HG03108 (cell line): ENCODE measurements around the gene CACNA1C.

Experiments used
- ATAC-seq: cut with Tn5 transposase; IDR thresholded peaks from one replicate; pipeline ENCODE4 v1.9.1; 2021; ENCODE audit warnings: moderate library complexity; ENCODE audit not compliant: unreplicated experiment

CACNA1C gene

GRCh38 chr12:2229661-2230539 is 177.1 kb downstream of the CACNA1C start:
- ATAC-seq, result no peak

GRCh38 chr12:2231011-2231595 is 178.3 kb downstream of the CACNA1C start:
- no peak for ATAC-seq

- no peak for ATAC-seq
Observed at GRCh38 chr12:2231956-2232355, 179.2 kb downstream of the CACNA1C start.

- ATAC-seq, result no peak
Observed at GRCh38 chr12:2233034-2233433, 180.2 kb downstream of the CACNA1C start.

- no peak for ATAC-seq
Observed at GRCh38 chr12:2234091-2234490, 181.3 kb downstream of the CACNA1C start.

- ATAC-seq, result no peak
Observed at GRCh38 chr12:2234646-2235350, 182.0 kb downstream of the CACNA1C start.

- ATAC-seq, result no peak
Observed at GRCh38 chr12:2236506-2237294, 183.9 kb downstream of the CACNA1C start.

- ATAC-seq, result no peak
Observed at GRCh38 chr12:2238111-2238510, 185.3 kb downstream of the CACNA1C start.

- ATAC-seq, result no peak
Observed at GRCh38 chr12:2239381-2239871, 186.6 kb downstream of the CACNA1C start.

- no peak for ATAC-seq
Observed at GRCh38 chr12:2240390-2240789, 187.6 kb downstream of the CACNA1C start.

GRCh38 chr12:2240984-2241383 is 188.2 kb downstream of the CACNA1C start:
- ATAC-seq, result no peak

- no peak for ATAC-seq
Observed at GRCh38 chr12:2242216-2242615, 189.4 kb downstream of the CACNA1C start.

- no peak for ATAC-seq
Observed at GRCh38 chr12:2242816-2243215, 190.0 kb downstream of the CACNA1C start.

- no peak for ATAC-seq
Observed at GRCh38 chr12:2243275-2243674, 190.5 kb downstream of the CACNA1C start.

- no peak for ATAC-seq
Observed at GRCh38 chr12:2244013-2244861, 191.4 kb downstream of the CACNA1C start.

- no peak for ATAC-seq
Observed at GRCh38 chr12:2246358-2246757, 193.6 kb downstream of the CACNA1C start.

- no peak for ATAC-seq
Observed at GRCh38 chr12:2247120-2247519, 194.3 kb downstream of the CACNA1C start.

- no peak for ATAC-seq
Observed at GRCh38 chr12:2247596-2247995, 194.8 kb downstream of the CACNA1C start.

GRCh38 chr12:2248087-2248900 is 195.5 kb downstream of the CACNA1C start:
- no peak for ATAC-seq
